Measurements from ENCODE around the gene GNAT1.

Gene GNAT1

DNA sequence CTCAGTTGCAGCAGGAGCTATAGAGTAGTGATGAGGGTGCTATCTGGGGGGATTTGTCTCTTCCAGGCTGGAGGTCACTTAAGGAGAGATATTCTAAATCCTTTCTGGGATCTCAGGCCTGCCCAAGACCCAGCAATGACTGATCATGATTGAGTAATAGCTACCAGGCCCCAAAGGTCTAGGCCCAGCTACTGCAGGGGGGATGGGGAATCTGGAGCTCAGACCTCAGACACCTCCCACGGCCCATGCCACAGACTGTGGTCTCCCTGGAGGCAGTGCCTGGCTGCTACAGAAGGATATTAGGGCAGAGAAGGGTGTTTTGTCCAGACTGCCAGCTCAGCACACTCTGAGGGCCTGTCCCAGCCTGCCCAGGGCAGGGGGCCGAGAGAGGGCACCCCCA is 20.5 kb downstream of the GNAT1 start:
- DNase-seq (ENCODE audit: low read depth, low spot score): no peak

GRCh38 chr3:50212502-50212901 is 21.1 kb downstream of the GNAT1 start:
- peaks cover 7% of the 10 kb centered on the region; the same call in 1 of the 2 replicates for H3K9me3 ChIP-seq (ENCODE audit: insufficient read depth, low read length)
- no peaks in the 10 kb centered on the region for H3K36me3 ChIP-seq (ENCODE audit: insufficient read depth, insufficient read length, low read length)
- peak overlapping the region; percentile 57 for H3K9ac ChIP-seq (ENCODE audit: insufficient read length, low read depth)
- no peak for DNase-seq (ENCODE audit: low read depth, low spot score)
- H3K4me3 ChIP-seq (ENCODE audit: insufficient read length, low read depth): no peak overlapping the region
- H3K27me3 ChIP-seq (ENCODE audit: insufficient read depth, insufficient read length): peaks cover 6% of the 10 kb centered on the region
- H3K4me1 ChIP-seq (ENCODE audit: insufficient read depth, insufficient read length): peaks cover 23% of the 10 kb centered on the region
- TF ChIP-seq ZNF274 (IDR thresholded peaks at IDR 0.05; ENCODE audit: low read depth, low read length) (no peak), YY1 (IDR thresholded peaks at IDR 0.05; ENCODE audit: insufficient read depth, insufficient read length) (no peak), SUZ12 (IDR thresholded peaks at IDR 0.05; ENCODE audit: extremely low read depth, insufficient read depth, insufficient read length) (no peak)

More for the DNA sequence above, 20.5 kb downstream of the GNAT1 start:
- Histone ChIP-seq H3K27me3 (ENCODE audit: insufficient read depth, insufficient read length) (peaks cover 12% of the 10 kb centered on the region), H3K4me1 (ENCODE audit: insufficient read depth, insufficient read length) (peaks cover 23% of the 10 kb centered on the region), H3K9me3 (ENCODE audit: insufficient read depth, low read length) (peaks cover 7% of the 10 kb centered on the region; the same call in 1 of the 2 replicates), H3K36me3 (ENCODE audit: insufficient read depth, insufficient read length, low read length) (no peaks in the 10 kb centered on the region), H3K9ac (ENCODE audit: insufficient read length, low read depth) (peak overlapping the region; percentile 57), H3K4me3 (ENCODE audit: insufficient read length, low read depth) (no peak overlapping the region)
- TF ChIP-seq SUZ12 (IDR thresholded peaks at IDR 0.05; ENCODE audit: extremely low read depth, insufficient read depth, insufficient read length): no peak
- TF ChIP-seq YY1 (IDR thresholded peaks at IDR 0.05; ENCODE audit: insufficient read depth, insufficient read length): no peak
- TF ChIP-seq ZNF274 (IDR thresholded peaks at IDR 0.05; ENCODE audit: low read depth, low read length): no peak

DNA sequence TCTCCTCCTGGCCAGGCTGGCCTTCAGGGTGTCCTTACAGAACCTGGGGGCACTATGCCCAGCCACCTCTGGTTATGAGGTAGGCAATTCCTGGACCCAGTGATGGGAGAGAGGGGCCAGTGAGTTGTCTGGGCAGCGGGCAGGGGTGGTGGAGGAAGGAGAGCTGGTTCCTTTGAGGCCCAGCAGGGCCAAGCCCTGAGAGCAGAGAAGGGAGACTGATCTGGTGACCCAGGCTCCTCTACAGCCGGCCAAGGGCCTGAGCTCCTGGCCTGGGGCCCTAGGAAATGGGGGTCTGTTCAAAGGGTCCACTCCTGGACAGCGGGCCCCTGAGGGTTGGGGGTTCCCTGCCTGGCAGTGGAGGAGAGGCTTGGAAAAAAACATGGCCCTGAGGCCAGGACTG is 21.6 kb downstream of the GNAT1 start:
- Histone ChIP-seq H3K4me3 (ENCODE audit: insufficient read length, low read depth) (no peak overlapping the region), H3K27me3 (ENCODE audit: insufficient read depth, insufficient read length) (peaks cover 4% of the 10 kb centered on the region), H3K4me1 (ENCODE audit: insufficient read depth, insufficient read length) (peaks cover 23% of the 10 kb centered on the region), H3K9ac (ENCODE audit: insufficient read length, low read depth) (peak overlapping the region; percentile 33), H3K9me3 (ENCODE audit: insufficient read depth, low read length) (peaks cover 7% of the 10 kb centered on the region; the same call in 1 of the 2 replicates), H3K36me3 (ENCODE audit: insufficient read depth, insufficient read length, low read length) (no peaks in the 10 kb centered on the region)
- no peak for DNase-seq (ENCODE audit: low read depth, low spot score)
- no peak for TF ChIP-seq SUZ12 (IDR thresholded peaks at IDR 0.05; ENCODE audit: extremely low read depth, insufficient read depth, insufficient read length)
- no peak for TF ChIP-seq ZNF274 (IDR thresholded peaks at IDR 0.05; ENCODE audit: low read depth, low read length)
- TF ChIP-seq YY1 (IDR thresholded peaks at IDR 0.05; ENCODE audit: insufficient read depth, insufficient read length): no peak

DNA sequence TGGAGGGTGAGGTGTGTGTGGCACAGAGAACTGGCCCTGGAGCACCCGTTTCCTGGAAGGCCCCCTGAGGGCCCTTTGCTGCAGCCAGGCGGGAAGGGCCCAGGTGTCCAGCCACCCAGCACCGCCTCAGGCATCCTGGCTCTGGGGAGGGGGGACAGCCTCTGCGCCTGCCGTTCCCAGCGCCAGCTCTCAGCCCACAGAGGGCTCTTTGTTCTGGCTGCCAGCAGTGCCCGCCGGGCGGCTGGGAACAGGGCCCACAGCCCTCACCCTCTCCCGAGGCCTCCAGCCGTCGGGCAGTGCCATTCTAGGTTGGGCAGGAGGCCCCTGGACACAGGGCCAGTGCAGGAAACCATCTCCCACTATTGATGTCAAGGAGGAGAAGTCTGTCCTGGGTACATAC is 22.0 kb downstream of the GNAT1 start:
- Histone ChIP-seq H3K4me3 (ENCODE audit: insufficient read length, low read depth) (no peak overlapping the region), H3K9ac (ENCODE audit: insufficient read length, low read depth) (no peak overlapping the region), H3K9me3 (ENCODE audit: insufficient read depth, low read length) (peaks cover 7% of the 10 kb centered on the region; the same call in 1 of the 2 replicates), H3K27me3 (ENCODE audit: insufficient read depth, insufficient read length) (peaks cover 4% of the 10 kb centered on the region), H3K36me3 (ENCODE audit: insufficient read depth, insufficient read length, low read length) (no peaks in the 10 kb centered on the region), H3K4me1 (ENCODE audit: insufficient read depth, insufficient read length) (peaks cover 23% of the 10 kb centered on the region)
- TF ChIP-seq YY1 (IDR thresholded peaks at IDR 0.05; ENCODE audit: insufficient read depth, insufficient read length): no peak
- TF ChIP-seq ZNF274 (IDR thresholded peaks at IDR 0.05; ENCODE audit: low read depth, low read length): no peak
- no peak for TF ChIP-seq SUZ12 (IDR thresholded peaks at IDR 0.05; ENCODE audit: extremely low read depth, insufficient read depth, insufficient read length)
- DNase-seq (ENCODE audit: low read depth, low spot score): no peak

- Histone ChIP-seq H3K4me3 (ENCODE audit: insufficient read length, low read depth) (no peak overlapping the region), H3K4me1 (ENCODE audit: insufficient read depth, insufficient read length) (peaks cover 16% of the 10 kb centered on the region), H3K27me3 (ENCODE audit: insufficient read depth, insufficient read length) (peaks cover 4% of the 10 kb centered on the region), H3K36me3 (ENCODE audit: insufficient read depth, insufficient read length, low read length) (no peaks in the 10 kb centered on the region), H3K9ac (ENCODE audit: insufficient read length, low read depth) (no peak overlapping the region), H3K9me3 (ENCODE audit: insufficient read depth, low read length) (peaks cover 7% of the 10 kb centered on the region; the same call in 1 of the 2 replicates)
- no peak for DNase-seq (ENCODE audit: low read depth, low spot score)
- TF ChIP-seq ZNF274 (IDR thresholded peaks at IDR 0.05; ENCODE audit: low read depth, low read length) (no peak), SUZ12 (IDR thresholded peaks at IDR 0.05; ENCODE audit: extremely low read depth, insufficient read depth, insufficient read length) (no peak), YY1 (IDR thresholded peaks at IDR 0.05; ENCODE audit: insufficient read depth, insufficient read length) (no peak)
Measured at GRCh38 chr3:50214824-50215223, 23.4 kb downstream of the GNAT1 start.

GRCh38 chr3:50215529-50215928 is 24.1 kb downstream of the GNAT1 start:
- peaks cover 19% of the 10 kb centered on the region for H3K4me1 ChIP-seq (ENCODE audit: insufficient read depth, insufficient read length)
- DNase-seq (ENCODE audit: low read depth, low spot score): no peak
- H3K36me3 ChIP-seq (ENCODE audit: insufficient read depth, insufficient read length, low read length): no peaks in the 10 kb centered on the region
- peaks cover 4% of the 10 kb centered on the region for H3K27me3 ChIP-seq (ENCODE audit: insufficient read depth, insufficient read length)
- peaks cover 7% of the 10 kb centered on the region; the same call in 1 of the 2 replicates for H3K9me3 ChIP-seq (ENCODE audit: insufficient read depth, low read length)
- no peak overlapping the region for H3K9ac ChIP-seq (ENCODE audit: insufficient read length, low read depth)
- H3K4me3 ChIP-seq (ENCODE audit: insufficient read length, low read depth): no peak overlapping the region
- TF ChIP-seq SUZ12 (IDR thresholded peaks at IDR 0.05; ENCODE audit: extremely low read depth, insufficient read depth, insufficient read length) (no peak), ZNF274 (IDR thresholded peaks at IDR 0.05; ENCODE audit: low read depth, low read length) (no peak), YY1 (IDR thresholded peaks at IDR 0.05; ENCODE audit: insufficient read depth, insufficient read length) (no peak)

DNA sequence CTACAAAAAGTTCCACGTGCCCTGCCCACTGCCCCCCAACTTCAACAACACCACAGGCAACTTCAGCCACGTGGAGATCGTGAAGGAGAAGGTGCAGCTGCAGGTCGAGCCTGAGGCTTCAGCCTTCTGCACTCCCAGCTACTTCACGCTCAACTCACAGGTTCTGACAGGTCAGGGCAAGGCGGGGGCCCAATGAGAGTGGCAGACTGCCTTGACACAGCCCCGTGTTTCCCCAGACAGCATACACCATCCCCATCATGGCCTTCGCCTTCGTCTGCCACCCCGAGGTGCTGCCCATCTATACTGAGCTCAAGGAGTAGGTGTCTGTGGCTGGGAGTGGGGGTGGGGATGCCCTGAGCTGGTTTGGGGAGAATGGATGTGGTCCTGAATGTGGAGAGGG is 26.3 kb downstream of the GNAT1 start:
- Histone ChIP-seq H3K27me3 (ENCODE audit: insufficient read depth, insufficient read length) (peaks cover 4% of the 10 kb centered on the region), H3K36me3 (ENCODE audit: insufficient read depth, insufficient read length, low read length) (no peaks in the 10 kb centered on the region), H3K4me1 (ENCODE audit: insufficient read depth, insufficient read length) (peaks cover 14% of the 10 kb centered on the region), H3K9me3 (ENCODE audit: insufficient read depth, low read length) (no peaks in the 10 kb centered on the region), H3K4me3 (ENCODE audit: insufficient read length, low read depth) (no peak overlapping the region), H3K9ac (ENCODE audit: insufficient read length, low read depth) (no peak overlapping the region)
- TF ChIP-seq SUZ12 (IDR thresholded peaks at IDR 0.05; ENCODE audit: extremely low read depth, insufficient read depth, insufficient read length) (no peak), YY1 (IDR thresholded peaks at IDR 0.05; ENCODE audit: insufficient read depth, insufficient read length) (no peak), ZNF274 (IDR thresholded peaks at IDR 0.05; ENCODE audit: low read depth, low read length) (no peak)
- DNase-seq (ENCODE audit: low read depth, low spot score): no peak

Measured in NT2/D1 (cell line).